Keratinocyte (primary cell): ENCODE measurements around the gene FRMD4B. TPM values are rescaled to one million over a fixed set of nuclear protein-coding genes. Genes with fewer than 3 reads are reported as not detected.

ENCODE experiments used
- DNase-seq: peaks from one replicate; pipeline ENCODE4 v3.0.0-alpha.2; 2011; ENCODE audit warnings: low read depth, missing footprints, low spot score
- FAIRE-seq: peaks from 2 replicates; lab custom pipeline; 2011; peaks lifted over from hg19 to GRCh38; lab: Jason Lieb, UNC
- H2AFZ ChIP-seq: 2 replicates; pipeline ENCODE4 v1.6.0; 2012; ENCODE audit warnings: low read length, control low read depth, inconsistent platforms; ENCODE audit not compliant: control insufficient read depth
- H3K27ac ChIP-seq: 2 replicates; pipeline ENCODE4 v1.5.1; 2011; ENCODE audit warnings: low read length; ENCODE audit not compliant: control insufficient read depth, insufficient read depth
- H3K27me3 ChIP-seq: 3 replicates; pipeline ENCODE4 v1.6.0; 2011; ENCODE audit warnings: low read length; ENCODE audit not compliant: control insufficient read depth, insufficient read depth; ENCODE audit errors: extremely low read depth
- H3K36me3 ChIP-seq, 2 experiments: 2 replicates in 1 of 2; 3 replicates in 1 of 2; pipeline ENCODE4 v1.5.1; 2011; ENCODE audit warnings: low read length in 2 of 2, mild to moderate bottlenecking in 1 of 2; ENCODE audit not compliant: control insufficient read depth in 2 of 2, insufficient read depth in 2 of 2; ENCODE audit errors: extremely low read depth in 1 of 2
- H3K4me1 ChIP-seq: 3 replicates; pipeline ENCODE4 v1.5.1; 2011; ENCODE audit warnings: low read length; ENCODE audit not compliant: control insufficient read depth, insufficient read depth; ENCODE audit errors: extremely low read depth
- H3K4me2 ChIP-seq: 3 replicates; pipeline ENCODE4 v1.6.0; 2011; ENCODE audit warnings: low read depth, low read length; ENCODE audit not compliant: control insufficient read depth, insufficient read depth; ENCODE audit errors: extremely low read depth
- H3K4me3 ChIP-seq, 3 experiments: fragments of 200-600 bp in 1 of 3; sonication (generic) in 1 of 3; 2 replicates in 2 of 3; 3 replicates in 1 of 3; pipeline ENCODE4 v1.5.1; 2011 to 2016; ENCODE audit warnings: low read length in 3 of 3, mild to moderate bottlenecking in 3 of 3, control low read depth in 2 of 3, inconsistent platforms in 1 of 3, low read depth in 1 of 3, mixed read lengths in 1 of 3, mixed run types in 1 of 3, moderate library complexity in 1 of 3; ENCODE audit not compliant: control insufficient read depth in 2 of 3, insufficient read depth in 2 of 3; ENCODE audit errors: extremely low read depth in 1 of 3
- H3K79me2 ChIP-seq: 2 replicates; pipeline ENCODE4 v1.6.0; 2012; ENCODE audit warnings: low read length; ENCODE audit not compliant: control insufficient read depth, insufficient read depth
- H3K9ac ChIP-seq: 3 replicates; pipeline ENCODE4 v1.6.0; 2011; ENCODE audit warnings: low read length; ENCODE audit not compliant: control insufficient read depth, insufficient read depth; ENCODE audit errors: extremely low read depth
- H3K9me1 ChIP-seq: 3 replicates; pipeline ENCODE4 v1.6.0; 2011; ENCODE audit warnings: low read length; ENCODE audit not compliant: control insufficient read depth, insufficient read depth; ENCODE audit errors: extremely low read depth
- H3K9me3 ChIP-seq: 2 replicates; pipeline ENCODE4 v1.5.1; 2012; ENCODE audit warnings: low read depth, low read length; ENCODE audit not compliant: control insufficient read depth
- H4K20me1 ChIP-seq: 3 replicates; pipeline ENCODE4 v1.6.0; 2011; ENCODE audit warnings: low read length; ENCODE audit not compliant: control insufficient read depth, insufficient read depth; ENCODE audit errors: extremely low read depth
- EZH2 ChIP-seq: IDR thresholded peaks from one replicate; pipeline ENCODE4 v1.6.1; 2012; ENCODE audit warnings: inconsistent platforms, mild to moderate bottlenecking, low read length, moderate library complexity
- dilution Hi-C: fragments of 300-500 bp; cut with MboI; formaldehyde crosslinking; loops from one replicate; pipeline ENCODE4 v1.7.0; 2020; ENCODE audit warnings: low sequenced_read_pairs; ENCODE audit not compliant: extremely low pct_ligation_motif_present
- polyA plus RNA-seq, 5 experiments: library from polyadenylated mRNA; depleted of rRNA in 3 of 5; stranded (reverse) in 3 of 5; stranded (forward) in 1 of 5; unstranded in 1 of 5; fragments of >200 nt; gene quantifications; 1 replicate in 1 of 5; 2 replicates in 3 of 5; 3 replicates in 1 of 5; pipeline versions ENCODE4 v1.2.1 to v1.2.3, GENCODE V29; 2011 to 2012; ENCODE audit warnings: missing spikeins in 2 of 5, low read depth in 1 of 5, low replicate concordance in 1 of 5
- TF ChIP-seq, protein P1 (sequence below), 3 experiments: IDR thresholded peaks in 1 of 3; conservative IDR thresholded peaks in 1 of 3; optimal IDR thresholded peaks in 1 of 3; 2 replicates in 2 of 3; 3 replicates in 1 of 3; pipeline versions ENCODE3 to v1.5.1; 2011; ENCODE audit warnings: low read length in 3 of 3, mild to moderate bottlenecking in 3 of 3, moderate library complexity in 2 of 3, control low read depth in 1 of 3, inconsistent platforms in 1 of 3; ENCODE audit not compliant: insufficient read depth in 2 of 3; ENCODE audit errors: extremely low read depth in 1 of 3

FRMD4B gene
- polyA plus RNA-seq, 1 donor (not counting 4 experiments of a cell fraction or from before 2014, with no cell fraction given), result 48.3 TPM

GRCh38 chr3:69321301-69322157 lies 64.4 kb downstream of the FRMD4B start:
- Histone ChIP-seq H4K20me1 (no peaks in the 10 kb centered on the region), H3K9me1 (no peaks in the 10 kb centered on the region), H2AFZ (no peak overlapping the region), H3K4me1 (peaks cover 16% of the 10 kb centered on the region), H3K27ac (no peak overlapping the region), H3K36me3 (peaks cover 0 to 17% of the 10 kb centered on the region in 2 experiments), H3K27me3 (no peaks in the 10 kb centered on the region), H3K79me2 (peaks cover 11% of the 10 kb centered on the region), H3K4me2 (peak overlapping the region; percentile 6), H3K9ac (no peak overlapping the region), H3K9me3 (no peaks in the 10 kb centered on the region), H3K4me3 (no peak overlapping the region)
- DNase-seq, result peak; percentile 33
- dilution Hi-C loops, result no loop called here
- no peak for FAIRE-seq
- TF ChIP-seq, protein P1, sequence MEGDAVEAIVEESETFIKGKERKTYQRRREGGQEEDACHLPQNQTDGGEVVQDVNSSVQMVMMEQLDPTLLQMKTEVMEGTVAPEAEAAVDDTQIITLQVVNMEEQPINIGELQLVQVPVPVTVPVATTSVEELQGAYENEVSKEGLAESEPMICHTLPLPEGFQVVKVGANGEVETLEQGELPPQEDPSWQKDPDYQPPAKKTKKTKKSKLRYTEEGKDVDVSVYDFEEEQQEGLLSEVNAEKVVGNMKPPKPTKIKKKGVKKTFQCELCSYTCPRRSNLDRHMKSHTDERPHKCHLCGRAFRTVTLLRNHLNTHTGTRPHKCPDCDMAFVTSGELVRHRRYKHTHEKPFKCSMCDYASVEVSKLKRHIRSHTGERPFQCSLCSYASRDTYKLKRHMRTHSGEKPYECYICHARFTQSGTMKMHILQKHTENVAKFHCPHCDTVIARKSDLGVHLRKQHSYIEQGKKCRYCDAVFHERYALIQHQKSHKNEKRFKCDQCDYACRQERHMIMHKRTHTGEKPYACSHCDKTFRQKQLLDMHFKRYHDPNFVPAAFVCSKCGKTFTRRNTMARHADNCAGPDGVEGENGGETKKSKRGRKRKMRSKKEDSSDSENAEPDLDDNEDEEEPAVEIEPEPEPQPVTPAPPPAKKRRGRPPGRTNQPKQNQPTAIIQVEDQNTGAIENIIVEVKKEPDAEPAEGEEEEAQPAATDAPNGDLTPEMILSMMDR (optimal IDR thresholded peaks at IDR 0.05 in 1 of 3, IDR thresholded peaks at IDR 0.05 in 1 of 3, conservative IDR thresholded peaks at IDR 0.05 in 1 of 3; ENCODE audit: extremely low read depth in 1 of 3, insufficient read depth in 2 of 3, low read length in 3 of 3), result no peak
- TF ChIP-seq EZH2, result no peak

- H3K27ac ChIP-seq, result no peak overlapping the region
- dilution Hi-C loops, result no loop called here
These were observed 65.0 kb downstream of the FRMD4B start for GRCh38 chr3:69320871-69321271.

More at GRCh38 chr3:69320871-69321271, 65.0 kb downstream of the FRMD4B start:
- no peak for DNase-seq
- TF ChIP-seq EZH2, result no peak
- TF ChIP-seq, protein P1 (optimal IDR thresholded peaks at IDR 0.05 in 1 of 3, IDR thresholded peaks at IDR 0.05 in 1 of 3, conservative IDR thresholded peaks at IDR 0.05 in 1 of 3; ENCODE audit: extremely low read depth in 1 of 3, insufficient read depth in 2 of 3, low read length in 3 of 3), result no peak
- Histone ChIP-seq H4K20me1 (no peaks in the 10 kb centered on the region), H3K79me2 (peaks cover 12% of the 10 kb centered on the region), H3K4me1 (peaks cover 16% of the 10 kb centered on the region), H3K4me2 (no peak overlapping the region), H3K36me3 (peaks cover 0 to 11% of the 10 kb centered on the region in 2 experiments), H3K4me3 (no peak overlapping the region), H2AFZ (no peak overlapping the region), H3K9ac (no peak overlapping the region), H3K9me1 (no peaks in the 10 kb centered on the region), H3K27me3 (no peaks in the 10 kb centered on the region), H3K9me3 (no peaks in the 10 kb centered on the region)
- FAIRE-seq, result no peak
